GM23338 (cell line): Measurements from ENCODE around the gene NXPH2. TPM values are rescaled to one million over a fixed set of nuclear protein-coding genes. Genes with fewer than 3 reads are reported as not detected.

Experiments
- ATAC-seq: fragments of 200-7000 bp; cut with Tn5 transposase; 3 replicates; pipeline ENCODE4 v1.9.1; 2020
- DNase-seq: peaks from one replicate; pipeline ENCODE4 v3.0.0-alpha.2; 2015; ENCODE audit warnings: low spot score
- H2AFZ ChIP-seq: fragments of 200-600 bp; sonication (generic); 2 replicates; pipeline ENCODE4 v1.8.0; 2016; ENCODE audit warnings: antibody characterized with exemption, mild to moderate bottlenecking, moderate library complexity
- H3F3A ChIP-seq: fragments of 200-600 bp; sonication (generic); replicated peaks from 2 replicates; pipeline ENCODE4 v1.8.0; 2017; ENCODE audit warnings: antibody characterized with exemption, mixed run types, low read depth
- H3K27ac ChIP-seq: fragments of 200-600 bp; sonication (generic); 2 replicates; pipeline ENCODE4 v1.6.1; 2016; ENCODE audit warnings: low read depth
- H3K27me3 ChIP-seq: fragments of 200-600 bp; sonication (generic); 2 replicates; pipeline ENCODE4 v1.8.0; 2016; ENCODE audit warnings: mild to moderate bottlenecking, mixed run types, moderate library complexity; ENCODE audit not compliant: insufficient read depth
- H3K36me3 ChIP-seq: fragments of 200-600 bp; sonication (generic); 2 replicates; pipeline ENCODE4 v1.8.0; 2016; ENCODE audit warnings: mild to moderate bottlenecking; ENCODE audit not compliant: insufficient read depth
- H3K4me1 ChIP-seq: fragments of 200-600 bp; sonication (generic); 2 replicates; pipeline ENCODE4 v1.8.0; 2016; ENCODE audit warnings: mild to moderate bottlenecking, moderate library complexity; ENCODE audit not compliant: insufficient read depth
- H3K4me2 ChIP-seq: fragments of 200-600 bp; sonication (generic); 2 replicates; pipeline ENCODE4 v1.7.1; 2017; ENCODE audit warnings: mixed run types
- H3K4me3 ChIP-seq: fragments of 200-600 bp; sonication (generic); 2 replicates; pipeline ENCODE4 v1.6.1; 2016; ENCODE audit warnings: mixed run types
- H3K79me2 ChIP-seq: fragments of 200-600 bp; sonication (generic); replicated peaks from 2 replicates; pipeline ENCODE4 v1.8.0; 2017; ENCODE audit warnings: mild to moderate bottlenecking; ENCODE audit not compliant: insufficient read depth
- H3K9me2 ChIP-seq: fragments of 200-600 bp; sonication (generic); 2 replicates; pipeline ENCODE4 v1.8.0; 2017; ENCODE audit not compliant: insufficient read depth
- H4K20me1 ChIP-seq: fragments of 200-600 bp; sonication (generic); replicated peaks from 2 replicates; pipeline ENCODE4 v1.8.0; 2017; ENCODE audit warnings: mild to moderate bottlenecking; ENCODE audit not compliant: insufficient read depth
- H3K27ac Mint-ChIP-seq: 2 replicates; pipeline ENCODE4 v1.8.0; 2020; ENCODE audit warnings: inconsistent platforms, mild to moderate bottlenecking, moderate library complexity, mixed read lengths
- H3K27me3 Mint-ChIP-seq: 3 replicates; pipeline ENCODE4 v1.8.0; 2022; ENCODE audit warnings: low read depth, mild to moderate bottlenecking, moderate library complexity, mixed read lengths, inconsistent platforms; ENCODE audit not compliant: insufficient read depth, poor library complexity
- H3K36me3 Mint-ChIP-seq: 3 replicates; pipeline ENCODE4 v1.8.0; 2021; ENCODE audit warnings: low read depth, mild to moderate bottlenecking, inconsistent platforms, moderate library complexity, mixed read lengths
- H3K4me1 Mint-ChIP-seq: 3 replicates; pipeline ENCODE4 v1.8.0; 2020; ENCODE audit warnings: mild to moderate bottlenecking, inconsistent platforms, mixed read lengths
- H3K4me3 Mint-ChIP-seq: 3 replicates; pipeline ENCODE4 v1.8.0; 2021; ENCODE audit warnings: moderate library complexity, mild to moderate bottlenecking, inconsistent platforms, mixed read lengths
- H3K9me3 Mint-ChIP-seq: 3 replicates; pipeline ENCODE4 v1.8.0; 2020; ENCODE audit warnings: moderate library complexity, mild to moderate bottlenecking, inconsistent platforms, mixed read lengths
- CREB1 ChIP-seq: fragments of 250-450 bp; sonication (Bioruptor Pico); IDR thresholded peaks from 2 replicates; pipeline ENCODE4 v1.5.0; 2020; ENCODE audit warnings: low read depth, mild to moderate bottlenecking, moderate library complexity
- CTCF ChIP-seq, 2 experiments: fragments of 200-600 bp in 1 of 2; sonication (generic) in 1 of 2; conservative IDR thresholded peaks; 2 replicates each; pipeline versions ENCODE4 v1.5.1 to v1.6.1; 2016 to 2017; ENCODE audit warnings: antibody characterized with exemption in 2 of 2, low read depth in 2 of 2, mild to moderate bottlenecking in 2 of 2, moderate library complexity in 1 of 2
- EZH2phosphoT487 ChIP-seq: fragments of 200-600 bp; sonication (generic); IDR thresholded peaks from one replicate; pipeline ENCODE4 v1.8.1; 2018; ENCODE audit warnings: antibody characterized with exemption; ENCODE audit not compliant: unreplicated experiment
- ZNF331 ChIP-seq: fragments of 250-450 bp; sonication (Bioruptor Pico); IDR thresholded peaks from 2 replicates; pipeline ENCODE4 v1.5.0; 2020; ENCODE audit warnings: low read depth, mild to moderate bottlenecking, moderate library complexity
- polyA plus RNA-seq: library from polyadenylated mRNA; unstranded; fragments of >200 nt; fragmentation: Nextera tagmentation; extraction: Ambion mirVana; gene quantifications from 2 replicates; pipeline ENCODE4 v1.2.1, GENCODE V29; 2016
- total RNA-seq: library from RNA; depleted of rRNA; stranded (reverse); fragments of >200 nt; shearing (Covaris generic); gene quantifications from 2 replicates; pipeline ENCODE4 v1.2.3, GENCODE V29; 2014
- TF ChIP-seq, protein P1 (sequence below): IDR thresholded peaks from one replicate; pipeline ENCODE4 v1.6.1; 2018; ENCODE audit warnings: antibody characterized with exemption; ENCODE audit not compliant: unreplicated experiment
- TF ChIP-seq, protein P2 (sequence below): fragments of 250-450 bp; sonication (Bioruptor Pico); IDR thresholded peaks from 2 replicates; pipeline ENCODE4 v1.5.0; 2020; ENCODE audit warnings: mild to moderate bottlenecking, moderate library complexity

NXPH2 gene
- total and polyA plus RNA-seq, 2 experiments from 2014 or later, result 2.7 to 8.3 TPM

DNA sequence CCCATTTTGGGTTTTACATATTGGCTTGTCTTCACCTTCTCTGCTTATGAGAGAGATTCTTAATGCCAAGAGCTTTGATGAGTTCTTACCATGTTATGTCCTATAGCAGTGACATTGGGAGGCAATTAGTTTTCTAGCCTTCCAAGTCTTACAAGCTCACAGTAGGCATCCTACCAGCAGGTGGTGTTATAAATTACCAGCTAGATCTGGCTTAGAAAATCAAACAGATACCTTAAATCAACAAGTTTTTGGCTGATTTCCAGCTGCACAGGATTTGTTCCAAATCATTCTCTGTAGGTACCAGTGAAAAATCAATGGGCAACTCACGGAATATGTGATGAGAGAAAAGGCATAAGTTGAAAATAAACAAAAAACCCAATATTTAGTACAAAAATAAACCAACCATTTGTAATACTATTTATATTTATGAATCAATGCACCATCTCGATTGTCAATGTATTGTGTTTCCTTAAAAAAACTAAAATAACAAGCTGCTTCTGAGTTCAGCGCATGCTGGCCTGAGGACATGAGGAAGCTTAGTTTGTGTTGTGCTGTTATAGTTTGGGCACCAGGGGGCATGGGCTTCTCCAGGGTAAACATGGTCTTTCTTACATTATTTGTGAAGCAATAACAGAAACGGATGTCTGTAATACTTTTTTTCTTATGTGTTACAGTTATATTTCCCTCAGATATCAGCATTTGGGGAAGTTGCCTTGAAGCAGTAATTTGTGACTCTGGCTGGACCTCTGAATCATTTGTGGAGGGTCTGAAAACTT, 34.1 kb upstream of the NXPH2 start:
- no peak overlapping the region for H3K27ac Mint-ChIP-seq
- no peaks in the 10 kb centered on the region for H3K9me3 Mint-ChIP-seq
- no peaks in the 10 kb centered on the region for H3K27me3 Mint-ChIP-seq
- TF ChIP-seq, protein P1, sequence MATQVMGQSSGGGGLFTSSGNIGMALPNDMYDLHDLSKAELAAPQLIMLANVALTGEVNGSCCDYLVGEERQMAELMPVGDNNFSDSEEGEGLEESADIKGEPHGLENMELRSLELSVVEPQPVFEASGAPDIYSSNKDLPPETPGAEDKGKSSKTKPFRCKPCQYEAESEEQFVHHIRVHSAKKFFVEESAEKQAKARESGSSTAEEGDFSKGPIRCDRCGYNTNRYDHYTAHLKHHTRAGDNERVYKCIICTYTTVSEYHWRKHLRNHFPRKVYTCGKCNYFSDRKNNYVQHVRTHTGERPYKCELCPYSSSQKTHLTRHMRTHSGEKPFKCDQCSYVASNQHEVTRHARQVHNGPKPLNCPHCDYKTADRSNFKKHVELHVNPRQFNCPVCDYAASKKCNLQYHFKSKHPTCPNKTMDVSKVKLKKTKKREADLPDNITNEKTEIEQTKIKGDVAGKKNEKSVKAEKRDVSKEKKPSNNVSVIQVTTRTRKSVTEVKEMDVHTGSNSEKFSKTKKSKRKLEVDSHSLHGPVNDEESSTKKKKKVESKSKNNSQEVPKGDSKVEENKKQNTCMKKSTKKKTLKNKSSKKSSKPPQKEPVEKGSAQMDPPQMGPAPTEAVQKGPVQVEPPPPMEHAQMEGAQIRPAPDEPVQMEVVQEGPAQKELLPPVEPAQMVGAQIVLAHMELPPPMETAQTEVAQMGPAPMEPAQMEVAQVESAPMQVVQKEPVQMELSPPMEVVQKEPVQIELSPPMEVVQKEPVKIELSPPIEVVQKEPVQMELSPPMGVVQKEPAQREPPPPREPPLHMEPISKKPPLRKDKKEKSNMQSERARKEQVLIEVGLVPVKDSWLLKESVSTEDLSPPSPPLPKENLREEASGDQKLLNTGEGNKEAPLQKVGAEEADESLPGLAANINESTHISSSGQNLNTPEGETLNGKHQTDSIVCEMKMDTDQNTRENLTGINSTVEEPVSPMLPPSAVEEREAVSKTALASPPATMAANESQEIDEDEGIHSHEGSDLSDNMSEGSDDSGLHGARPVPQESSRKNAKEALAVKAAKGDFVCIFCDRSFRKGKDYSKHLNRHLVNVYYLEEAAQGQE, result no peak
- no peak for TF ChIP-seq CREB1 (CRISPR knock-in tag)
- TF ChIP-seq, protein P2, sequence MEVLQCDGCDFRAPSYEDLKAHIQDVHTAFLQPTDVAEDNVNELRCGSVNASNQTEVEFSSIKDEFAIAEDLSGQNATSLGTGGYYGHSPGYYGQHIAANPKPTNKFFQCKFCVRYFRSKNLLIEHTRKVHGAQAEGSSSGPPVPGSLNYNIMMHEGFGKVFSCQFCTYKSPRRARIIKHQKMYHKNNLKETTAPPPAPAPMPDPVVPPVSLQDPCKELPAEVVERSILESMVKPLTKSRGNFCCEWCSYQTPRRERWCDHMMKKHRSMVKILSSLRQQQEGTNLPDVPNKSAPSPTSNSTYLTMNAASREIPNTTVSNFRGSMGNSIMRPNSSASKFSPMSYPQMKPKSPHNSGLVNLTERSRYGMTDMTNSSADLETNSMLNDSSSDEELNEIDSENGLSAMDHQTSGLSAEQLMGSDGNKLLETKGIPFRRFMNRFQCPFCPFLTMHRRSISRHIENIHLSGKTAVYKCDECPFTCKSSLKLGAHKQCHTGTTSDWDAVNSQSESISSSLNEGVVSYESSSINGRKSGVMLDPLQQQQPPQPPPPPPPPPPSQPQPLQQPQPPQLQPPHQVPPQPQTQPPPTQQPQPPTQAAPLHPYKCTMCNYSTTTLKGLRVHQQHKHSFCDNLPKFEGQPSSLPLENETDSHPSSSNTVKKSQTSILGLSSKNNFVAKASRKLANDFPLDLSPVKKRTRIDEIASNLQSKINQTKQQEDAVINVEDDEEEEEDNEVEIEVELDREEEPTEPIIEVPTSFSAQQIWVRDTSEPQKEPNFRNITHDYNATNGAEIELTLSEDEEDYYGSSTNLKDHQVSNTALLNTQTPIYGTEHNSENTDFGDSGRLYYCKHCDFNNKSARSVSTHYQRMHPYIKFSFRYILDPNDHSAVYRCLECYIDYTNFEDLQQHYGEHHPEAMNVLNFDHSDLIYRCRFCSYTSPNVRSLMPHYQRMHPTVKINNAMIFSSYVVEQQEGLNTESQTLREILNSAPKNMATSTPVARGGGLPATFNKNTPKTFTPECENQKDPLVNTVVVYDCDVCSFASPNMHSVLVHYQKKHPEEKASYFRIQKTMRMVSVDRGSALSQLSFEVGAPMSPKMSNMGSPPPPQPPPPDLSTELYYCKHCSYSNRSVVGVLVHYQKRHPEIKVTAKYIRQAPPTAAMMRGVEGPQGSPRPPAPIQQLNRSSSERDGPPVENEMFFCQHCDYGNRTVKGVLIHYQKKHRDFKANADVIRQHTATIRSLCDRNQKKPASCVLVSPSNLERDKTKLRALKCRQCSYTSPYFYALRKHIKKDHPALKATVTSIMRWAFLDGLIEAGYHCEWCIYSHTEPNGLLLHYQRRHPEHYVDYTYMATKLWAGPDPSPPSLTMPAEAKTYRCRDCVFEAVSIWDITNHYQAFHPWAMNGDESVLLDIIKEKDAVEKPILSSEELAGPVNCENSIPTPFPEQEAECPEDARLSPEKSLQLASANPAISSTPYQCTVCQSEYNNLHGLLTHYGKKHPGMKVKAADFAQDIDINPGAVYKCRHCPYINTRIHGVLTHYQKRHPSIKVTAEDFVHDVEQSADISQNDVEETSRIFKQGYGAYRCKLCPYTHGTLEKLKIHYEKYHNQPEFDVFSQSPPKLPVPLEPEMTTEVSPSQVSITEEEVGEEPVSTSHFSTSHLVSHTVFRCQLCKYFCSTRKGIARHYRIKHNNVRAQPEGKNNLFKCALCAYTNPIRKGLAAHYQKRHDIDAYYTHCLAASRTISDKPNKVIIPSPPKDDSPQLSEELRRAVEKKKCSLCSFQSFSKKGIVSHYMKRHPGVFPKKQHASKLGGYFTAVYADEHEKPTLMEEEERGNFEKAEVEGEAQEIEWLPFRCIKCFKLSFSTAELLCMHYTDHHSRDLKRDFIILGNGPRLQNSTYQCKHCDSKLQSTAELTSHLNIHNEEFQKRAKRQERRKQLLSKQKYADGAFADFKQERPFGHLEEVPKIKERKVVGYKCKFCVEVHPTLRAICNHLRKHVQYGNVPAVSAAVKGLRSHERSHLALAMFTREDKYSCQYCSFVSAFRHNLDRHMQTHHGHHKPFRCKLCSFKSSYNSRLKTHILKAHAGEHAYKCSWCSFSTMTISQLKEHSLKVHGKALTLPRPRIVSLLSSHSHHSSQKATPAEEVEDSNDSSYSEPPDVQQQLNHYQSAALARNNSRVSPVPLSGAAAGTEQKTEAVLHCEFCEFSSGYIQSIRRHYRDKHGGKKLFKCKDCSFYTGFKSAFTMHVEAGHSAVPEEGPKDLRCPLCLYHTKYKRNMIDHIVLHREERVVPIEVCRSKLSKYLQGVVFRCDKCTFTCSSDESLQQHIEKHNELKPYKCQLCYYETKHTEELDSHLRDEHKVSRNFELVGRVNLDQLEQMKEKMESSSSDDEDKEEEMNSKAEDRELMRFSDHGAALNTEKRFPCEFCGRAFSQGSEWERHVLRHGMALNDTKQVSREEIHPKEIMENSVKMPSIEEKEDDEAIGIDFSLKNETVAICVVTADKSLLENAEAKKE (CRISPR knock-in tag), result no peak
- no peak for TF ChIP-seq EZH2phosphoT487
- no peak for TF ChIP-seq ZNF331 (CRISPR knock-in tag)
- TF ChIP-seq CTCF (conservative IDR thresholded peaks at IDR 0.05; ENCODE audit: low read depth in 2 of 2), result peak; percentile 64 to 65
- Histone ChIP-seq H3K27ac (no peak overlapping the region), H3K4me3 (no peak overlapping the region), H3K27me3 (no peaks in the 10 kb centered on the region), H3K9me2 (no peaks in the 10 kb centered on the region), H3K4me1 (no peaks in the 10 kb centered on the region), H3K79me2 (no peaks in the 10 kb centered on the region), H2AFZ (no peak overlapping the region), H3F3A (no peaks in the 10 kb centered on the region), H3K36me3 (no peaks in the 10 kb centered on the region), H4K20me1 (no peaks in the 10 kb centered on the region), H3K4me2 (no peak overlapping the region)
- H3K4me3 Mint-ChIP-seq, result no peak overlapping the region
- peak; percentile 70 for DNase-seq
- peak; percentile 84 for ATAC-seq
- peaks cover 14% of the 10 kb centered on the region for H3K4me1 Mint-ChIP-seq
- H3K36me3 Mint-ChIP-seq, result no peaks in the 10 kb centered on the region
